ENCODE data around the gene WBP1. TPM values are rescaled to one million over a fixed set of nuclear protein-coding genes. Genes with fewer than 3 reads are reported as not detected.

Gene WBP1
- total RNA-seq, 1 donor = 27.6 TPM

DNA sequence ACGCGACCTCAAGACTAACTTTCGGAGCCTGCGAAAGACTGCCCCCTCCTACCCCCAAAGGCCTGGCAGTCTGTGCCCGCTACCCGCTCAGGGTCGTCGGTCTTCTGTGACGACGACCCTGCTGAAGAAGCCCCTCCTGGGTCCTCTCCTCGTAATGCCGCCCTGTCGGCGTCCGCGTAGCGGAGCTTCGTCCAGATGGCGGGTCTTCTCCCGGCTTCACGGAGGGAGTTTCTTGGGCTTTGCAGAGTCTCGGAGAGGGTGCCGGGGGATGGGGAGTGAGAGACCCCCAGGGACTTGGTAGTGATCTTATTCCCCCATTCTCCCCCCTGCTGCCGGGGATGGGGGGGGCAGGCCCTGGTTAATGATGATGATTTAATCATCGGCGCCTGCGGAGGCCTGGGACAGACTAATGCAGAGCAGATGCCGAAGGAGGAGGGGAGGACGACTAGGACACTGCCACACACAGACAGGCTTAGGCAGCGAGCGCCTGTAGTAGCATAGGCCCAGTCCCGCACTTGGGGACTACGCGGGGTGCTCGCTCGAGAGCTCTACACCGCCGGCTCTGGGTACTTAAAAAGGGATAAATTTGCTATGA is 49.8 kb downstream of the WBP1 start:
- DNase-seq (ENCODE audit: low read depth) = no peak
- H3K4me3 ChIP-seq (ENCODE audit: low read depth, low read length) = peak overlapping the region; percentile 100
- TF ChIP-seq, protein P1, sequence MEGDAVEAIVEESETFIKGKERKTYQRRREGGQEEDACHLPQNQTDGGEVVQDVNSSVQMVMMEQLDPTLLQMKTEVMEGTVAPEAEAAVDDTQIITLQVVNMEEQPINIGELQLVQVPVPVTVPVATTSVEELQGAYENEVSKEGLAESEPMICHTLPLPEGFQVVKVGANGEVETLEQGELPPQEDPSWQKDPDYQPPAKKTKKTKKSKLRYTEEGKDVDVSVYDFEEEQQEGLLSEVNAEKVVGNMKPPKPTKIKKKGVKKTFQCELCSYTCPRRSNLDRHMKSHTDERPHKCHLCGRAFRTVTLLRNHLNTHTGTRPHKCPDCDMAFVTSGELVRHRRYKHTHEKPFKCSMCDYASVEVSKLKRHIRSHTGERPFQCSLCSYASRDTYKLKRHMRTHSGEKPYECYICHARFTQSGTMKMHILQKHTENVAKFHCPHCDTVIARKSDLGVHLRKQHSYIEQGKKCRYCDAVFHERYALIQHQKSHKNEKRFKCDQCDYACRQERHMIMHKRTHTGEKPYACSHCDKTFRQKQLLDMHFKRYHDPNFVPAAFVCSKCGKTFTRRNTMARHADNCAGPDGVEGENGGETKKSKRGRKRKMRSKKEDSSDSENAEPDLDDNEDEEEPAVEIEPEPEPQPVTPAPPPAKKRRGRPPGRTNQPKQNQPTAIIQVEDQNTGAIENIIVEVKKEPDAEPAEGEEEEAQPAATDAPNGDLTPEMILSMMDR (IDR thresholded peaks at IDR 0.05; ENCODE audit: insufficient read depth, low read length) = no peak

GRCh38 chr2:74510272-74510671 is 52.0 kb downstream of the WBP1 start:
- H3K4me3 ChIP-seq (ENCODE audit: low read depth, low read length) = no peak overlapping the region
- TF ChIP-seq, protein P1 (IDR thresholded peaks at IDR 0.05; ENCODE audit: insufficient read depth, low read length) = no peak
- no peak for DNase-seq (ENCODE audit: low read depth)

Other genes starting within 250 kb of the WBP1 start
- 0.25 and 0.45 TPM in 2 replicates for gene SLC4A5, start 115.0 kb upstream of the WBP1 start, total RNA-seq (ENCODE audit: low replicate concordance)
- 147 and 293 TPM in 2 replicates for gene DCTN1, start 78.1 kb upstream of the WBP1 start, total RNA-seq (ENCODE audit: low replicate concordance)
- gene C2orf81, start 36.8 kb upstream of the WBP1 start, total RNA-seq (ENCODE audit: low replicate concordance) = 1.9 and 2.8 TPM in 2 replicates
- gene WDR54, start 36.7 kb upstream of the WBP1 start, total RNA-seq (ENCODE audit: low replicate concordance) = 16.9 and 34.3 TPM in 2 replicates
- 12.0 and 15.7 TPM in 2 replicates for gene RTKN, start 16.5 kb upstream of the WBP1 start, total RNA-seq (ENCODE audit: low replicate concordance)
- 13.5 and 28.0 TPM in 2 replicates for gene INO80B, start 3.4 kb upstream of the WBP1 start, total RNA-seq (ENCODE audit: low replicate concordance)
- gene MOGS, start 6.9 kb downstream of the WBP1 start, total RNA-seq (ENCODE audit: low replicate concordance) = 15.2 and 25.3 TPM in 2 replicates
- gene MRPL53, start 14.2 kb downstream of the WBP1 start, total RNA-seq (ENCODE audit: low replicate concordance) = 19.3 and 30.2 TPM in 2 replicates
- 25.4 and 27.7 TPM in 2 replicates for gene CCDC142, start 24.6 kb downstream of the WBP1 start, total RNA-seq (ENCODE audit: low replicate concordance)
- 10.4 and 16.3 TPM in 2 replicates for gene TTC31, start 24.6 kb downstream of the WBP1 start, total RNA-seq (ENCODE audit: low replicate concordance)
- 2.0 and 3.0 TPM in 2 replicates for gene LBX2, start 41.2 kb downstream of the WBP1 start, total RNA-seq (ENCODE audit: low replicate concordance)
- gene PCGF1, start 49.3 kb downstream of the WBP1 start, total RNA-seq (ENCODE audit: low replicate concordance) = 27.5 and 28.9 TPM in 2 replicates
- not detected in 2 replicates for gene TLX2, start 56.0 kb downstream of the WBP1 start, total RNA-seq (ENCODE audit: low replicate concordance)
- gene DQX1, start 67.8 kb downstream of the WBP1 start, total RNA-seq (ENCODE audit: low replicate concordance) = 0.27 TPM in 1 of 2 replicates, not detected in the other
- gene AUP1, start 71.3 kb downstream of the WBP1 start, total RNA-seq (ENCODE audit: low replicate concordance) = 18.1 and 88.0 TPM in 2 replicates
- 27.1 and 32.9 TPM in 2 replicates for gene HTRA2, start 71.5 kb downstream of the WBP1 start, total RNA-seq (ENCODE audit: low replicate concordance)
- gene LOXL3, start 95.5 kb downstream of the WBP1 start, total RNA-seq (ENCODE audit: low replicate concordance) = 11.9 and 18.5 TPM in 2 replicates
- gene DOK1, start 96.3 kb downstream of the WBP1 start, total RNA-seq (ENCODE audit: low replicate concordance) = 11.4 and 36.9 TPM in 2 replicates
- gene M1AP, start 189.9 kb downstream of the WBP1 start, total RNA-seq (ENCODE audit: low replicate concordance) = not detected in 2 replicates
- 2.8 and 3.6 TPM in 2 replicates for gene SEMA4F, start 195.8 kb downstream of the WBP1 start, total RNA-seq (ENCODE audit: low replicate concordance)